GM21360 (cell line): ENCODE data around the gene SHQ1.

Source experiments
- ATAC-seq: cut with Tn5 transposase; IDR thresholded peaks from one replicate; pipeline ENCODE4 v1.9.1; 2021; ENCODE audit warnings: mild to moderate bottlenecking, moderate library complexity; ENCODE audit not compliant: unreplicated experiment

Gene SHQ1

GRCh38 chr3:72847751-72848702 is at the start of gene SHQ1:
SHQ1 (minus strand) TSS chr3:72848445; CDS start chr3:72848340, 105 bp downstream.
- ATAC-seq = peak; percentile 81

GRCh38 chr3:72897758-72898007 is 49.4 kb upstream of the SHQ1 start:
- ATAC-seq = no peak

DNA sequence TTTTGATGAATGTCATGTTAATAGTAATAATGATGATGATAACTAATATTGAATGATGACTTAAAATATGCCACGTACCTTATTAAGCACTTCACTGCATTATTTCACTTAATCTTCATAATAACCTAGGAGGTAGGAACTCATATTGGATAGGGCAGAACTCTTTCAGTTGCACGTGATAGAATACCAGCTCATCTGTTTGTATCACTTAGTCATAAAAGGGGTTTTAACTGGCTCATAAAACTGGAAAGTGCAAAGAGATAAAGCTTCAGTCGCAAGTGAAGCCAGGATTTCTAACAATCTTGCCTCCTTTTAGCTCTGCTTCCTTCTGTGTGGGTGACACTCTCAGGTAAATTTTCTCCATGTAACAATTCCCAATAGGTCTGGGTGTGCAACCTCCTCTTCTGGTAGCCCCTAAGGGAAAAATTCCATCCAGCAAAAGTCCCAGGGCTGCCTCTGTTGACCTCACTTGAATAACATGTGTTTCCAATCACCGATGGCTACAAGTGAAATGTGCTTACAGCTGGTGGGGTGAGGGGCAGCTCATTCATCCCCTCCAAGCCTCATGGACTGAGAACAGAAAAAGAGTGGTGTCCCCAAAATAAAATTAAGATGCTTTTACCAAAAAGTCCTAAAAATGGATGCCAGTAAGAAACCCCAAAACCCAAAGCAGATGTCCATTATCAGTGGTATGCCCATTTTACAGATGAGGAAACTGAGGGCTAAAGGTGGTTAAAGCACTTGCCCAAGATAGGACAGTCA is 48.9 kb upstream of the SHQ1 start:
- no peak for ATAC-seq

DNA sequence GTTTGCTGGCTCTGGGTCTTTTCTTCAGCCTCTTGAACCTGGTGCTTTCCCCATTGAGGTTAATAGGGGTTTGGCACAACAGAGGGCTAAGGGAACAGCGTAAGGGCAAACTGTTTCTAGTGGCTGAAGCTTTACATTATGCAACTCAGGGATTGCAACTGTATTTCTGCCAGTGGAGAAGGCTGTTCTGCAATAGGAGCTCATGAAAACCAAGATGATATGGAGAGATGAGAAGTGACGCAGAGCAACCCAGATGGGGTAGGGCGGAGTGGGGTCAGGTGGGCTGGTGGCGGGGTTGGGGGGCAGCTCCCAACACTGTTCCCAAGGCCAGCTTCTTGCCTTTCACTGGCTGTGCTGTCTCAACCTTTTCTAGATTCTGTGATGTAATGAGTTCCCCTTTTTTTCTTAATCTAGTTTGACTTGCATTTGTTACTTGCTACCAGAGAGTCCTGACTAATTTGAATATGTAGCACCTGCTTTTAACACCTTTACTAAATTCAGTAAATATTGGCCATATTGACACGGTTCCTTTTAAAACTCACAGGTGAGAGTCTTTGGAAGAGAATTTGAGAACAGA is 46.8 kb upstream of the SHQ1 start:
- ATAC-seq = no peak

DNA sequence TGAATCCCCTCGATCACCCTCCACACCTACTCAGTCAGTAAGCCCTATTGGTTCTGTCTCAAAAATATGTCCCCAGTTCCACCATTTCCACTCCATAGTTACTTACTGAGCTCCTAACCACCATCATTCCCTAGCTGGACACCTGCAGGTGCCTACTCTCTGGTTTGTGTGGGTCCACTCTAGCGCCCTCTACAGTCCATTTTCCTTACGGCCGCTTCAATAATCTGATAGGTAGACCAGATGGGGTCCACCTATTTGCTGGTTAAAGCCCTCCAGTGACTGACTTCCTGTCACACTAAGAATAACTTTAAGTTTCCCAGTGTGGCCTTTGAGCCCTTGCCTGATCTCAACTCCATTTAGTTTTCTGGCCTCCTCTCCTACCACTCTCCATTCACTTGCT is 44.6 kb upstream of the SHQ1 start:
- ATAC-seq = no peak

GRCh38 chr3:72892081-72892775 is 44.0 kb upstream of the SHQ1 start:
- ATAC-seq = no peak

- no peak for ATAC-seq
These were observed 43.0 kb upstream of the SHQ1 start for GRCh38 chr3:72891053-72891855.

GRCh38 chr3:72890166-72890925 is 42.1 kb upstream of the SHQ1 start:
- no peak for ATAC-seq

- no peak for ATAC-seq
These were observed 41.3 kb upstream of the SHQ1 start for GRCh38 chr3:72889310-72890165.

GRCh38 chr3:72888546-72889309 is 40.5 kb upstream of the SHQ1 start:
- no peak for ATAC-seq

- peak; percentile 71 for ATAC-seq
These were observed 39.7 kb upstream of the SHQ1 start, which contains the start of gene GXYLT2 for GRCh38 chr3:72887705-72888545. GXYLT2 (plus strand) TSS chr3:72888046; CDS start chr3:72888234, 188 bp downstream.

- ATAC-seq = no peak
These were observed 39.1 kb upstream of the SHQ1 start for GRCh38 chr3:72887343-72887704.

- ATAC-seq = no peak
These were observed 23.9 kb upstream of the SHQ1 start for GRCh38 chr3:72872183-72872582.

- ATAC-seq = no peak
These were observed 14.3 kb upstream of the SHQ1 start for GRCh38 chr3:72862314-72863090.

GRCh38 chr3:72860846-72861245 is 12.6 kb upstream of the SHQ1 start:
- ATAC-seq = no peak

GRCh38 chr3:72860053-72860452 is 11.8 kb upstream of the SHQ1 start:
- ATAC-seq = no peak
